Upper lobe of right lung (tissue), 1 donor: Measurements from ENCODE around the gene CBX3. TPM values are rescaled to one million over a fixed set of nuclear protein-coding genes. Genes with fewer than 3 reads are reported as not detected.
"Not testable (repeated sequence)": the region's sequence is repeated elsewhere in the genome, so short reads cannot be mapped to it uniquely, and the experiment has no call there.

ENCODE experiments used
- ATAC-seq: fragments of 200-7000 bp; cut with Tn5 transposase; one replicate; pipeline ENCODE4 v1.9.1; 2020; ENCODE audit warnings: mild to moderate bottlenecking, moderate library complexity
- DNase-seq: peaks from one replicate; pipeline ENCODE4 v3.0.0-alpha.2; 2020
- H3K27ac ChIP-seq: fragments of 200-600 bp; one replicate; pipeline ENCODE4 v1.8.0; 2022
- H3K27me3 ChIP-seq: fragments of 200-600 bp; one replicate; pipeline ENCODE4 v1.8.0; 2022; ENCODE audit warnings: mild to moderate bottlenecking
- H3K36me3 ChIP-seq: fragments of 200-600 bp; one replicate; pipeline ENCODE4 v1.8.0; 2022
- H3K4me1 ChIP-seq: fragments of 200-600 bp; one replicate; pipeline ENCODE4 v1.8.0; 2022
- H3K4me3 ChIP-seq: fragments of 200-600 bp; one replicate; pipeline ENCODE4 v1.8.0; 2022; ENCODE audit warnings: mild to moderate bottlenecking
- H3K9me3 ChIP-seq: fragments of 200-600 bp; one replicate; pipeline ENCODE4 v1.8.0; 2022
- intact Hi-C: fragments of 100-400 bp; cut with DNase I; formaldehyde crosslinking; loops from one replicate; pipeline ENCODE4 v1.11.0; 2022
- total RNA-seq: library from RNA; stranded (reverse); fragmentation: NEBNext Ultra II Directional; extraction: Animal tissue kit (Norgen Biotek cat#: 25700); gene quantifications from one replicate; pipeline ENCODE4 v1.2.1, GENCODE V29; 2021
- TF ChIP-seq, protein P1 (sequence below): fragments of 200-600 bp; IDR thresholded peaks from one replicate; pipeline ENCODE4 v1.8.0; 2022; ENCODE audit warnings: antibody characterized with exemption
- donor health status: DM: no; HTN: yes; CAD: no; lungs with severe emphysema.

Gene CBX3
- total RNA-seq, 1 donor from 2014 or later, result 83.8 TPM

DNA sequence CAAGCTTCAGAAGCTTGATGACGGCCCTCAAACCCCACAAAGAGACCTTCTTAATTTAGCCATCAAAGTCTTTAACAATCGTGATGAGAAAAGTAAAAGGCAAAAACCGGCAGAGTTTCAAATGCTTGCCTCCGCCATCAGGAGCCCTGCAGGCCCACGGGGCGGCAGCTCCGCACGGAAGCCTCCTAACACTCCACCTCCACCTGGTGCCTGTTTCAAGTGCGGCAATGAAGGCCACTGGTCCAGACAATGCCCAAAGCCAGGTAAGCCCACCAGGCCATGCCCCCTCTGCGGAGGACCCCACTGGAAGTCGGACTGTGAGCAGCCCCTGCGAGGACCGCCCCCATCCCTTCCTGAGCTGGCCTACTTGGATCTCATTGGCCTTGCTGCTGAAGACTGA lies 43.6 kb downstream of the CBX3 start:
- Histone ChIP-seq H3K36me3 (no peaks in the 10 kb centered on the region), H3K27ac (no peak overlapping the region), H3K4me1 (no peaks in the 10 kb centered on the region), H3K27me3 (no peaks in the 10 kb centered on the region), H3K9me3 (no peaks in the 10 kb centered on the region), H3K4me3 (no peak overlapping the region)
- no peak for DNase-seq
- ATAC-seq, result no peak
- TF ChIP-seq, protein P1, sequence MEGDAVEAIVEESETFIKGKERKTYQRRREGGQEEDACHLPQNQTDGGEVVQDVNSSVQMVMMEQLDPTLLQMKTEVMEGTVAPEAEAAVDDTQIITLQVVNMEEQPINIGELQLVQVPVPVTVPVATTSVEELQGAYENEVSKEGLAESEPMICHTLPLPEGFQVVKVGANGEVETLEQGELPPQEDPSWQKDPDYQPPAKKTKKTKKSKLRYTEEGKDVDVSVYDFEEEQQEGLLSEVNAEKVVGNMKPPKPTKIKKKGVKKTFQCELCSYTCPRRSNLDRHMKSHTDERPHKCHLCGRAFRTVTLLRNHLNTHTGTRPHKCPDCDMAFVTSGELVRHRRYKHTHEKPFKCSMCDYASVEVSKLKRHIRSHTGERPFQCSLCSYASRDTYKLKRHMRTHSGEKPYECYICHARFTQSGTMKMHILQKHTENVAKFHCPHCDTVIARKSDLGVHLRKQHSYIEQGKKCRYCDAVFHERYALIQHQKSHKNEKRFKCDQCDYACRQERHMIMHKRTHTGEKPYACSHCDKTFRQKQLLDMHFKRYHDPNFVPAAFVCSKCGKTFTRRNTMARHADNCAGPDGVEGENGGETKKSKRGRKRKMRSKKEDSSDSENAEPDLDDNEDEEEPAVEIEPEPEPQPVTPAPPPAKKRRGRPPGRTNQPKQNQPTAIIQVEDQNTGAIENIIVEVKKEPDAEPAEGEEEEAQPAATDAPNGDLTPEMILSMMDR, result no peak
- intact Hi-C loops, result no loop called here

- Histone ChIP-seq H3K27me3 (no peaks in the 10 kb centered on the region), H3K4me1 (no peaks in the 10 kb centered on the region), H3K36me3 (no peaks in the 10 kb centered on the region), H3K9me3 (no peaks in the 10 kb centered on the region), H3K27ac (no peak overlapping the region), H3K4me3 (no peak overlapping the region)
- DNase-seq (no peak), ATAC-seq (no peak)
- TF ChIP-seq, protein P1, result no peak
- intact Hi-C loops, result no loop called here
Measured at GRCh38 chr7:26250239-26250638, 48.7 kb downstream of the CBX3 start.

DNA sequence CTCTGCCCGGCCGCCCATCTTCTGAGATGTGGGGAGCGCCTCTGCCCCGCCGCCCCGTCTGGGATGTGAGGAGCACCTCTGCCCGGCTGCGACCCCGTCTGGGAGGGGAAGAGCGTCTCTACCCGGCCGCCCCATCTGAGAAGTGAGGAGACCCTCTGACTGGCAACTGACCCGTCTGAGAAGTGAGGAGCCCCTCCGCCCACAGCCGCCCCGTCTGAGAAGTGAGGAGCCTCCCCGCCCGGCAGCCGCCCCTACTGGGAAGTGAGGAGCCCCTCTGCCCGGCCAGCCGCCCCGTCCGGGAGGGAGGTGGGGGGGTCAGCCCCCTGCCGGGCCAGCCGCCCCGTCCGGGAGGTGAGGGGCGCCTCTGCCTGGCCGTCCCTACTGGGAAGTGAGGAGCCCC lies 60.3 kb downstream of the CBX3 start:
- H3K9me3 ChIP-seq, DNase-seq, ATAC-seq: not testable (repeated sequence)

More for the DNA sequence above, 60.3 kb downstream of the CBX3 start:
- H3K4me3 ChIP-seq, intact Hi-C loops, H3K27ac ChIP-seq, H3K4me1 ChIP-seq, H3K27me3 ChIP-seq, H3K36me3 ChIP-seq: not testable (repeated sequence)

Other genes with a start within 250 kb of the CBX3 start
- gene NFE2L3, start 49.5 kb upstream of the CBX3 start, total RNA-seq, result 4.1 TPM
- gene HNRNPA2B1, start 999 bp upstream of the CBX3 start, total RNA-seq, result 343 TPM
- gene SNX10, start 90.1 kb downstream of the CBX3 start, total RNA-seq, result 73.8 TPM